Measurements from ENCODE around the gene TMEM266. TPM values are rescaled to one million over a fixed set of nuclear protein-coding genes. Genes with fewer than 3 reads are reported as not detected.

The TMEM266 gene
- total RNA-seq, 1 experiment from 2014 or later: 0.21 TPM

DNA sequence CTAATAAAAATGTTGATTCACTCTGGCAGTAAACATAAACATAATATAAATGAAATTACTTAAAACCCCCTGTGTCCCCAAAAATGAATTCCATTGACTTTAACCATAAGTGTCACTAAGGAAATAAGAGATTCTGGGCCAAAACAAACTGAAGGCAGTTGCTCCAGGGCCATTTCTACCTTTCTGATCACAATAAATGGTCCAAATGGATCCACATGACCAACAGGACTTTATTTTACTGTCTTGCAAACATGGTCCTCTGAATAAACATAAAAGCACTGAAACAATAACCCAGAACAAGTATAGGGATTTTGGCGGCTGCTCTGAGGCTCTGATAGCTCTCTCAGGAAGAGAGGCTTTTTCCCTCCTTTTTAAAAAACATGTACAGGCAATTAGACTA lies 174.1 kb downstream of the TMEM266 start:
- Histone ChIP-seq H3K4me1 (replicated peaks) (no peaks in the 10 kb centered on the region), H3K36me3 (peaks cover 10% of the 10 kb centered on the region), H3K4me3 (no peak overlapping the region), H3K9me3 (replicated peaks) (no peaks in the 10 kb centered on the region), H3K27me3 (replicated peaks) (no peaks in the 10 kb centered on the region), H3K27ac (no peak overlapping the region)
- DNase-seq (ENCODE audit: low read depth in 1 of 2, low spot score in 2 of 2): no peak

DNA sequence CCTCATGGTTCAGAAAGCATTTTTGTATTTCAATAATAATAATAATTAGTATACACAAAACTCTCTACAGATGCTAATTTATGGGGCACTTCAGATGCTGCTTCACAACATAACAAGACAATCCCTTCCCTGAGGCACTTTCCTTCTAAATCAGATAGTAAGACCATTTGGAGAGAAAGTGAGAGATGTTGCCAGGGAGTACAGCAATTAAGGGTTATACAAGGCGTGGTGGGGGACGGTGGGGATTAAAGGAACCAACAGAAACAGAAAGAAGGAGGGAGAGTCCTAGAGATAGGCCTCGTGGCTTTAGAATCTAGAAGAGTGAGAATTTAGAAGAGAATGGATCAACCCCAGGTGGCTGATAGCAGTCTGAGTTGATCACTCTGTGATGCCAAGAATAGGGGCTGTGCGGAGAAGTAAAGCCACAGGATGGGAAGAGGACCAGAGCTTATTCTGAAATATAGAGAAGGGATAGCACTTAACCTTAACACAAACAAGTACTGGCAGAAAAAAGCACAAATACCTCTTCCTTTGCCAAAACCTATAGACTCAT lies 174.6 kb downstream of the TMEM266 start:
- no peaks in the 10 kb centered on the region for H3K4me1 ChIP-seq (replicated peaks)
- DNase-seq (ENCODE audit: low read depth in 1 of 2, low spot score in 2 of 2): no peak
- no peaks in the 10 kb centered on the region for H3K9me3 ChIP-seq (replicated peaks)
- no peak overlapping the region for H3K27ac ChIP-seq
- no peaks in the 10 kb centered on the region for H3K27me3 ChIP-seq (replicated peaks)
- no peak overlapping the region for H3K4me3 ChIP-seq
- peaks cover 10% of the 10 kb centered on the region for H3K36me3 ChIP-seq

GRCh38 chr15:76235186-76235826 lies 175.5 kb downstream of the TMEM266 start:
- Histone ChIP-seq H3K4me3 (no peak overlapping the region), H3K4me1 (replicated peaks) (no peaks in the 10 kb centered on the region), H3K27ac (no peak overlapping the region), H3K9me3 (replicated peaks) (no peaks in the 10 kb centered on the region), H3K27me3 (replicated peaks) (no peaks in the 10 kb centered on the region), H3K36me3 (peaks cover 10% of the 10 kb centered on the region)
- peak in 1 of 2 experiments; percentile 43 for DNase-seq (ENCODE audit: low read depth in 1 of 2, low spot score in 2 of 2)

- Histone ChIP-seq H3K27me3 (replicated peaks) (no peaks in the 10 kb centered on the region), H3K9me3 (replicated peaks) (no peaks in the 10 kb centered on the region), H3K27ac (no peak overlapping the region), H3K4me3 (no peak overlapping the region), H3K36me3 (peaks cover 4% of the 10 kb centered on the region), H3K4me1 (replicated peaks) (no peaks in the 10 kb centered on the region)
- no peak for DNase-seq (ENCODE audit: low read depth in 1 of 2, low spot score in 2 of 2)
Observed at GRCh38 chr15:76236350-76236749, 176.6 kb downstream of the TMEM266 start.

DNA sequence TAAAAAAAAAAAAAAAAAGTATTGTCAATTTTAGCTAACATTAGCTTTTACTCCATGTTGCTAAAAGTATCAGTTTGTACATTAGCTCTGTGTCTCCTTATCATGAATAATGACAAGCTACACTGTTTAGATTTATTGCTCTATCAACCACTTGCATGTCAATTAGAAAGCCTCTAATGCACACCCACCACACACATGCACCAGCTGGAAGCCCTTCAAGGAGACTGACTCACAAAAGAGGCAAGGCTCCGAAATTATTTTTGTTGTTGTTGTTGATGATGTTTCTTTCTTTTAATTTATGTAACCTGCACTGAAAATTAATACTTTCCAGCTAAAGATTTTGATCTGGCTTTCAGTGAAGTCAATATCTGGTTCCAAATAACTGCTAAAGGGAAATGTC lies 180.0 kb downstream of the TMEM266 start:
- Histone ChIP-seq H3K27ac (no peak overlapping the region), H3K4me1 (replicated peaks) (no peaks in the 10 kb centered on the region), H3K36me3 (peaks cover 11% of the 10 kb centered on the region; the same call in 1 of the 2 replicates), H3K9me3 (replicated peaks) (no peaks in the 10 kb centered on the region), H3K27me3 (replicated peaks) (no peaks in the 10 kb centered on the region), H3K4me3 (no peak overlapping the region)
- no peak for DNase-seq (ENCODE audit: low read depth in 1 of 2, low spot score in 2 of 2)

GRCh38 chr15:76245072-76245610 lies 185.4 kb downstream of the TMEM266 start:
- Histone ChIP-seq H3K9me3 (replicated peaks) (no peaks in the 10 kb centered on the region), H3K27me3 (replicated peaks) (no peaks in the 10 kb centered on the region), H3K36me3 (peaks cover 15% of the 10 kb centered on the region; the same call in 1 of the 2 replicates), H3K4me3 (no peak overlapping the region), H3K27ac (no peak overlapping the region), H3K4me1 (replicated peaks) (no peaks in the 10 kb centered on the region)
- DNase-seq (ENCODE audit: low read depth in 1 of 2, low spot score in 2 of 2): no peak

DNA sequence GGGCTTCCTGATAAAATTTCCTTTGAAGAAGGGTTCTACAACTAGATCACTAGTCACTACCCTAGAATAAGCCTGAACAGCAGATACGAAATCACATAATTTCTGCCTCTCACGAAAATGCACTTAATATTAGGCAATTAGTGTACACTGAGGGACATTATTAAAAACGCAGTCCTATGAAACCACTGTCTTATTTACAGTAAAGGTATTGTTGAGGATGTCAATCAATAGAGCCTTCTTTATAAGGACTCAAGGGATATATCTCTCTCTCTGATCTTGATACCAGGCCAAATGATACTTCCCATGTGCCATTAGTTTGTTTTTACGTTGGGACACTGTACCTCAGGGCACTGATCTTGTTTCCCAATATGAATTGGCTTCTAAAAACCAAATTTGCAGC lies 191.9 kb downstream of the TMEM266 start:
- H3K27ac ChIP-seq: no peak overlapping the region
- peaks cover 16% of the 10 kb centered on the region for H3K36me3 ChIP-seq
- H3K4me3 ChIP-seq: no peak overlapping the region
- H3K27me3 ChIP-seq (replicated peaks): no peaks in the 10 kb centered on the region
- DNase-seq (ENCODE audit: low read depth in 1 of 2, low spot score in 2 of 2): no peak
- no peaks in the 10 kb centered on the region for H3K4me1 ChIP-seq (replicated peaks)
- H3K9me3 ChIP-seq (replicated peaks): no peaks in the 10 kb centered on the region

DNA sequence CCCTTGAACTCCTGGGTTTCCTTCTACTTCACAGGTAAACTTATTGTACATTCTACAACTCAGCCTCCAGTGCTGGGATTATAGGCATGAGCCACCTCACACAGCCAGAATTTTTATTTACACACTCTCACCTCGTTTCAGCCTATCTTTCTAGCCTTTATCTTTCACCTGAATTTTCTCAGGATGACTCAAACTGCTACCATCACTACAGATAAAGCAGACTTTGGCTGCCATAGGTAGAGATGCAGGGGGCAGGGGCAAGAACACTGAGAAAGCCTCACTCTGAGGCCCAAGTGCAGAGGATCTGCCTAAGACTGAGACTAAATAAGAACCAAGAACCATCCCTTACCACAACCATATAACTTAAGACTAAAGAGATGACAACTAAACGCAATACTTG lies 192.5 kb downstream of the TMEM266 start:
- DNase-seq (ENCODE audit: low read depth in 1 of 2, low spot score in 2 of 2): no peak
- H3K4me1 ChIP-seq (replicated peaks): no peaks in the 10 kb centered on the region
- H3K27me3 ChIP-seq (replicated peaks): no peaks in the 10 kb centered on the region

DNA sequence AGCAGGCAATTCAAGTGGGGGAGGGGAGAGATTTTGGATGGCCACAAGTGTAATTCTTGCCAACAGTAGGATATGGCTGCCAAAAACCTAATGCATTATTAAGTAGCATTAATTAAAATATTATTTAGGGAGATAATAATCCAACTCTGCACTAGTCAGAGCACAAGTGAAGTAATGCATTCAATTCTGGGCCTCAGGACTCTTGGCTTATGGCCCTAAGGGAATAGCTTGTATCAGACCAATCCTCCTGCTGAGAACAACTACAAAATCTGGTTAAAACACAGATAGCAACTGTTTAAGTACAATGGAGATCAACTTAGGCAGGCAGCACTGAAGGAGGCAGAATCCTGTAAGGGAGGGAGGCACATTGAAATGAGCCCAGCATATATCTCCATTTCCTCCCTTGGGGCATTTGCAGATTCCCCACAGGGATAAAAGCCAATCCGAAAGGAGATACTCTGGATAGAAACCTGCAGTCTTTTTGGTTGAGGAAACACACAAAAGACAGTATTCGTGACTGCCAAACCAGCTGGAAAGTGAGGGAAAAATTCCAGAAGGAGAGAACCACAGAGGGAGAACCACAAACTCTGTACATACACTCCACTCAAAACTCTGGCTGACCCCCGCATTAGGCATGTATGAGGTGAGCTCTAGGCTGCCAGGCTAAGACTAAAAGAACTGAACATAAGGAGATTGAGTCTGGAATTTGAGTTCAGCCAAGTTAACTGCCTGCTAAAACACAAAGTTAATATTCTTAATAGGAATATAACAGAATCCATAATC lies 194.1 kb downstream of the TMEM266 start:
- H3K27me3 ChIP-seq (replicated peaks): no peaks in the 10 kb centered on the region

More for the DNA sequence above, 192.5 kb downstream of the TMEM266 start:
- peaks cover 16% of the 10 kb centered on the region for H3K36me3 ChIP-seq
- no peaks in the 10 kb centered on the region for H3K9me3 ChIP-seq (replicated peaks)
- no peak overlapping the region for H3K4me3 ChIP-seq
- H3K27ac ChIP-seq: no peak overlapping the region

More for the DNA sequence above, 194.1 kb downstream of the TMEM266 start:
- H3K4me1 ChIP-seq (replicated peaks): no peaks in the 10 kb centered on the region
- no peak overlapping the region for H3K27ac ChIP-seq
- H3K9me3 ChIP-seq (replicated peaks): no peaks in the 10 kb centered on the region
- H3K4me3 ChIP-seq: no peak overlapping the region
- DNase-seq (ENCODE audit: low read depth in 1 of 2, low spot score in 2 of 2): no peak
- H3K36me3 ChIP-seq: peaks cover 23% of the 10 kb centered on the region

Other genes with a start within 250 kb of the TMEM266 start
- gene UBE2Q2, start 216.5 kb upstream of the TMEM266 start, total RNA-seq (2014; rRNA removed; shearing (Covaris generic)): 40.1 and 52.8 TPM in 2 replicates
- 63.6 and 66.9 TPM in 2 replicates for gene FBXO22, start 156.1 kb upstream of the TMEM266 start, total RNA-seq (2014; rRNA removed; shearing (Covaris generic))
- gene NRG4, start 47.6 kb upstream of the TMEM266 start, total RNA-seq (2014; rRNA removed; shearing (Covaris generic)): not detected in 2 replicates